ENCODE results near the gene EMC8. TPM values are rescaled to one million over a fixed set of nuclear protein-coding genes. Genes with fewer than 3 reads are reported as not detected.
"Not testable (repeated sequence)": the region's sequence is repeated elsewhere in the genome, so short reads cannot be mapped to it uniquely, and the experiment has no call there.

The EMC8 gene
- 25.5 and 26.6 TPM in 2 replicates for total RNA-seq

DNA sequence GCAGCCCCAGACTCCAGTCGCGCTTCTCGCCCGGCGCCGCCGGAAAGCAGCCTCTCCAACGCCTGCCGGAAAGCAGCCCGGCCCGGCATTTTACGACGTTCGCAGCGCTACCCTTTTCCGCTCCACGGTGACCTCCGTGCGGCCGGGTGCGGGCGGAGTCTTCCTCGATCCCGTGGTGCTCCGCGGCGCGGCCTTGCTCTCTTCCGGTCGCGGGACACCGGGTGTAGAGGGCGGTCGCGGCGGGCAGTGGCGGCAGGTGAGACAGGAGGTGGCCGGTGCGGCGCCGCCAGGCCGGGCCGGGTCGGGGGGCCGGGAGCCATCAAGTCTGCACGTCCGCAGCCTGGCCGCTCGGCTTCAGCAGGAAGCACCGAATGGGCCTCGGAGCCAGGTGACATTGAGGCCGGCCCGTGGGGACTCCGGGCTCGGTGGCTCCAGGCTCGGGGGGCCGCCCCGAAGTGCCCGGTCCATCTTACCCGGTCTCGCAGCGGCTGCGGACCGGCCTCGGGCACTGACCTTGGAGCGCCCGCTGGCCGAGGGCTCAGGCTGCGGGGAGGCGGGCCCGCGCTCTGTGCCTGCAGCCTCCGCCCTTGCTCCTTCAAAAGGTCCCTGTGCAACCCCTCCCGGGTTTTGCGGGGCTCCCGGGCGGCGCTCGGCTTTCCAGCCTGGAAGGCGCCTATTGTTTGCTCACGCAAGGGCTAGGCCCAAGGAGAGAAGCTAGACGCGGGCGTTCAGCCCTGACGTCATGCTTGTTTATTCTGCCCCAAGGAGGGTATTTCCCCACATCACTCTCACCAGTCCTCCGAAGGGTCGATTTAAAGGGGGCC, at the start of gene EMC8, which contains the start of gene COX4I1:
Gene EMC8, minus strand, starts transcription at position 48 of the 824 bp plus-strand sequence. CDS start 249 bp downstream, outside the sequence.
Gene COX4I1, plus strand, starts transcription at position 199 of the 824 bp plus-strand sequence. CDS start 1,511 bp downstream, outside the sequence.
- DNase-seq (ENCODE audit: low read depth): peak; percentile 78

DNA sequence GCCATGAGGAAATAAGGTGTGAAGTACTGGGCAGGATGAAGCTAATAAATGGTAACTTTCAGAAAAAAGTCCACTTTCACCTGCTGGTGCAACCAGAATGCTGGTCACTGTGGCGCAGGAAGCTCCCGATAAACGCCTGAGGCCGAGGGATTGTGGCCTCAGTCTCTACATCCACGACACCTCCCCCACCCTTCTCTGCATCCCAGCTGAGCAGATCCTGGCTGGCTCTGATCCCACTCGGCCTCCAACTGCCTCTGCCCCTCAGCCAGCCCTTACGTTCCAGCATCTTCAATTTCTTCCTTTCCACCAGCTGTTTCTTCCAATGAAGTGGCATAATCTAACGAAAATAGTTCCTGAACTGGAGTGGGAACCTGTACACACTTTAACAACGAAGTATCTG, 49.6 kb upstream of the EMC8 start:
- DNase-seq (ENCODE audit: low read depth): no peak

DNA sequence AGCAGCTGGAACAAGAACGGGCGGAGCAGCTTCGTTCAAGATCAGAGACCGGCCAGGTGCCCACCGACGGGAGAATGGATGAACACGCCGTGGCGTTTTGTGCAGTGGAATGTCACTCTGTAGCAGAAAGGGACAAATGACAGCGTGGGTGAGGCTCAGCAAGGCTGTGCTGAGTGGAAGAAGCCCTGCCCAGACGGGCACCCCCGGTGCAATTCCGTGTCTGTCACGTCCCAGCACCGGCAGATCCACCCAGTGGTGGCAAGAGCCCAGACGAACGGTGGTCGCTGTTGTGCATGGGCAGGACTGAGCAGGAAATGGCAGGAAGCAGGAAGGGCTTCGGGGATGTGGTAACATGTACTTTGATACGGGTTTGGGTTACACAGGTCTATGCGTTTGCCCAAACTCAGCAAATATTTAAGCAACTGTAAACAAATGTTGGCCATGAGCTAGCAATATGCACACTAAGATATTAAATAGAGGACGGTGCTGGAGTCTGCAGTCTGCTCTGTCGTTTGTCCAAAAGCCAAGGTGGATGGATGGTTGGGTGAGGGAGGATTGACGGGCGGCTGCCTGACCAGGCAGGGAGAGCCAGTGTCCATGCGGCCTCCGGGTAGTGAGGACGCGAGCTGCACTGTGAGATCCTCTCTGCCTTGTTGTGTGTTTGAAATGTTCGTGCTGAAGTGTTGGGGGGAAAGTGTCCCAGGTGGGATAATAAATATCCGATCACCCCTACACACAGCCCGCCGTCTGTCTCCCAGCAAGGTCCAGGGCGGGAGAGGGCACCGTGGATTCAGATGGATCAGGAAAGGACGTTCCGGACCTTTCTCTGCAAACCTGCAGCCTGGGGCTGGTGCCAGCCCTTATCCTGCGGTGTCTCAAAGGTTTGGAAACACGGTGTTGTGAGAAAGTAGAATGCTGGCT, 48.6 kb upstream of the EMC8 start:
- no peak for DNase-seq (ENCODE audit: low read depth)

DNA sequence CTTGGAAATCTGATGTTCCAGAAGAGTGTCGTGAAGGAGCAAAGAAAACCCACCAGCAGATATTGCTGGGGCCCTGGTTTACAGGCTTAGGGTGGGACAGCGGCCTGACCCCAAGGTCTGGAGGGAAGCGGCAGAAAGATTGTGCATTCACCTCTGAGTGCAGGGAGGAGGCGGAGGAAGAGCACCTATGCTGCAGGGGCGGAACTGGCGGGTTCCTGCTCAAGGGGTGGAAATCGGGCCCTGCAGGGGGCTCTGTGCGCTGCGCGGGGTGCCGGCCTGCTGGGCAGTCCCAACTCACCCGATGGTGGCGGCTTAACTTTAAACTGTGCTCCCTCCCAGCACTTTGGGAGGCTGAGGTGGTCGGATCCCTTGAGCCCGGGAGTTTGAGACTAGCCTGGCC, 47.7 kb upstream of the EMC8 start:
- no peak for DNase-seq (ENCODE audit: low read depth)

DNA sequence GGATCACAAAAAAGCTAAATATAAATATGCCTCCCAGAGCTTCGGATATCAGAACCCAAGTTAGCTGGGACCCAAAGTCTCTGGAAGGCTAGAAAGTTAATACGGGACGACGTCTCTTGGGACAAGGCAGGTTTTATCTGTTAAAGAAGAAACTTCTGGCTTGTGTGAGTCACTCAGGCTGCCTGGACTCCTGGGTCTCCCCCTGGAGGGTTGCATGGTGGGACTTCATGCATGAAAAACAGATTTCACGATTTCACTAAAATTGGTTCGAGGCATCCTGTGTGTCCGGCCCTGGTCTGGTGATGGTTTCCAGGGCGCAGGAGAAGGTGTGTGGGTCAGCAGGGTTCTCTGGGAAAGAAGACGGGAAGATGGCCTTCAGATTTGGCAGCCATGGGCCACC, 47.1 kb upstream of the EMC8 start:
- no peak for DNase-seq (ENCODE audit: low read depth)

DNA sequence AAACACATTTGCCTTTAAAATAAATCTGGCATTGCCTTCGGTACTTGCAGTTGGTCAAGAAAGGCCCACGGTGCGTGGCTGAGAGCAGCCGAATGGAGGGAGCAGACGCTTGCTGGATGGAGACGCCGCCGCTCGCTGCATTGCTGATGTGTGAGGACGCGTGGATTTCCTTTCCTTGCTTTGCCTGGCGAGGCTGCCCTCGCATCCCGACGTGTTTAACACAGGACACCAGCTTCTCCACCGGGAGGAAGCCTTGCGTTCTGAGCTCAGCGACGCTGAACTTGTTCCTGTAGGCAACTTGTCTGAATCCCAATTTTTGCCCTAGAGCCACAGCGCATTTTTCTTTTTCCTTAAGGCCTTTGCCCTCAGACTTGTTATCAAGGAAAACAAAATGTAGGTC, 45.9 kb upstream of the EMC8 start:
- no peak for DNase-seq (ENCODE audit: low read depth)

DNA sequence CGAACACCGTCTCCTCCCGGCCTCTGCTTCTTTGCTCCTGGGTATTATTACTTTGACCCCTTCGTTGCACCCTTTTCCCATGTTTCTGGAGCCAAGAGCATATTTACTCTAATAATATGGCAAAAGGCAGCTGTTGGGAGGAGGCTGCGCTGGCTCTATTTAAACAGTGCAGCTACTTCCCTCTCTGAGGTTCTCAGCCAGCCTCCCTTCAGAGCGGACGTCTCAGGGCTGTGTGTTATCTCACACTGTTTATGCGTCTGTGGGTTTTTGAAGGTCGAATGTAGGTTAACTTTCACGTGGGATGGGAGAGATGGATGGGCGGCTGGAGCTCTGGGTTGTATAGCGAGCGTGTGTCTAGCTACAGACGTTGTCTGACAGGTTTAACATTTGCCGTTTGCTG, 45.4 kb upstream of the EMC8 start:
- DNase-seq (ENCODE audit: low read depth): no peak

DNA sequence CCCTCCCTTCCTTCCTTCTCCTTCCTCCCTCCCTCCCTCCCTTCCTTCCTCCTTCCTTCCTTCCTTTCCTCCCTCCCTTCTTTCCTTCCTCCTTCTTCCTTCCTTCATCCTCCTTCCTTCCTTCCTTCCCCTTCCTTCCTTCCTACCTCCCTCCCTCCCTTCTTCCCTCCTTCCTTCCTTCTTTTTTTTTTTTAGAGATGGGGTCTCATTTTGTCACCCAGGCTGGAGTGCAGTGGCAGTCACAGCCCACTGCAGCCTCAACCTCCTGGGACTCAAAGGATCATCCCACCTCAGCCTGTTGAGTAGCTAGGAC, 44.8 kb upstream of the EMC8 start:
- no peak for DNase-seq (ENCODE audit: low read depth)

DNA sequence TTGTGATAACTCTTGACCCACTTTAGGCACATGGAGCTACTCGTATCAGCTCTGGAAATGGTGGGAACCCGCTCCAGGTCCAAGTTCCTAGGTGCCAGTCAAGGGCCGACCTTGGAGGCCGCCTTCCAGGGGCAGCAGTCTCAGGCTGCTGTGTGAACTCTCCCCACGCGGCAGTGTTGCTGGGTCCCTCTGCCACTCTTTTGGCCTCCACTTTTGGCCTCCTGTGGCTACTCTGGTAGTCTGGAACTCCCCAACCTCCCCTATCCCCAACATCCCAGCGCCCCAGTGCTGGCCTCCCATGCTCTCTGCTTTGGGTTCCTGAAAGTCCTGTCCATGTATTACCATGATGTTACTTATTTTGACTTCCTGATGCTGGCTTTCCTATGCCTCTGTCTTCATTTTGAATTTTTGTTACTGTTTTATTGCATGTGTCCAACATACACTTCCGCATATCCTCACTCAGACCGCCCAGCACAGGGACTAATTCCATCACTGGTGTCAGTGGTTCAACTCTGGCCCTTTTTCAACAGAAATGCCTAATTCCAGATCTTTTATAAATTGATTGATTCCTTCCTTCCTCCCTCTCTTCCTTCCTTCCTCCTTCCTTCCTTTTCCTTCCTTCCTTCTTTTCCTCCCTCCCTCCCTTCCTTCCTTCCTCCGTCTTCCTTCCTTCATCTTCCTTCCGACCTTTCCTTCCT, 44.3 kb upstream of the EMC8 start:
- no peak for DNase-seq (ENCODE audit: low read depth)

DNA sequence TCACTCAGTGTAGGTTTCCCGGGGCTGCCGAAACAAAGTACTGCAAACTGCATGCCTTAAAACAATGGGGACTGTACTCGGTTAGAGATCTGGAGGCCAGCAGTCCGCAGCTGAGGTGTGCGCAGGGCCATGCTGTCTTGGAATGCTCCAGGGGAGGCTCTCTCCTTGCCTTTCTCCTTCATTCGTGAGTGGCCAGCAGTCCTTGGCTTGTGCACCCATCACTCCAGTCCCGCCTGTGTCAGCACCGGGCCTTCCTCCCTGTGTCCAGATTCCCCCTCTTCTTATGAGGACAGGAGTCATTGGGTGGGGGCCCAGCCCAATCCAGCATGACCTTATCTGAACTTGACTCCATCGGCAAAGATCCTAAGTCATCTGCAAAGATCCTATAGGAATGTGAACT, 43.5 kb upstream of the EMC8 start:
- no peak for DNase-seq (ENCODE audit: low read depth)

DNA sequence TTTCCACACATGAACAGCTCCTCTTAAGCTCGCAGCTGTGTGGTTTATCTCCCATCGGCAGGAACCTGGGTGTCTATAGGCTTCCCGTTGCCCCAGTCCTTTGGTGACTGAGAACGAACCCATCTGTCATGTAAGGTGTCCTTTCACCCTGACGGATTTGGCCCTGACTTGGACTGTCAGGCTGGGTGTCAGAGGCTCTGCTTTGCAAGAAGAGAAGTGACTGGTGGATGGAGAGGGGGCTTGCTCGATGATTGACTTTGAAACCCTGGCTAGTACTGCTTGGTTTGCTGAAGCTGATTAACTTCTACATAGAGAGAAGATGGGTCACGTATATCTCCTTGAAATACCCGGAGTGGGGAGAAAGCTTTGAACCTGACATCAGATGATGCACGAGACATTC, 43.1 kb upstream of the EMC8 start:
- no peak for DNase-seq (ENCODE audit: low read depth)

DNA sequence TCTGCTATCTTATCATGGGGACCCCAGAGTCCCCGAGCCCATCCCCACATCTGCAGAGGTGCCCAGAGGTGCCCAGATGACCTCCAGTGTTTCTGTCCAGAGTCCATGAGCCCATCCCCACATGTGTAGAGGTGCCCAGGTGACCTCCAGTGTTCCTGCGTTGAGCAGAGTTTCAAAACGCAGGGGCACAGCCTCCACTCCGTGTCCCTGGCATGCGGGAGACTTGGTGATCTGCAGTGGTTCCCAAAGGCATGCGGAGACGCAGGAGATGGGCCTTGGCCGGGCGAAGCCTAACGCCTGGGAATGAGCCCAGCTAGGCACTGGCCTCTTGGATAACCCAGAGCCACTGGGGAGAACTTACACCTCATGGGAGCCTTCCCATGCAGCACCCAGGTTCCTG, 41.5 kb upstream of the EMC8 start:
- no peak for DNase-seq (ENCODE audit: low read depth)

DNA sequence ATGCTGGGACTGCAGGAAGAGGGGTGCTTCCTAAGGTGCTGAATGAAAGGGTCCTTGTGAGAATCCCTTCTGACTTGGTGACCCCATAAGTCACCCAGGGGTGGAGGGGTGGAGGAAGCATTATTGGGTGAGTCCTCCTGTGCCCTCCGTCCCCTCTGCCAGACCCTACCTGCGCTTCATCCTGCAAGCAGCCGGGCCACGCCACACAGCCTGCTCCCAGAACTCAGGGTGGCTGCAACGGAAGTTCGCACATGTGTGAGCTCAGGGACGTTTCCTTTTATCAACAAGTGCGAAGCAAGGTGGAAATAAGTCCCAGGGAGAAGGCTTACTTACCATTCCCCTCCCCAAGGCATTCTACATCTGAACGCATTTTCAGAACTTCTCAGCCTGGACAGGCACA, 41.1 kb upstream of the EMC8 start:
- no peak for DNase-seq (ENCODE audit: low read depth)

DNA sequence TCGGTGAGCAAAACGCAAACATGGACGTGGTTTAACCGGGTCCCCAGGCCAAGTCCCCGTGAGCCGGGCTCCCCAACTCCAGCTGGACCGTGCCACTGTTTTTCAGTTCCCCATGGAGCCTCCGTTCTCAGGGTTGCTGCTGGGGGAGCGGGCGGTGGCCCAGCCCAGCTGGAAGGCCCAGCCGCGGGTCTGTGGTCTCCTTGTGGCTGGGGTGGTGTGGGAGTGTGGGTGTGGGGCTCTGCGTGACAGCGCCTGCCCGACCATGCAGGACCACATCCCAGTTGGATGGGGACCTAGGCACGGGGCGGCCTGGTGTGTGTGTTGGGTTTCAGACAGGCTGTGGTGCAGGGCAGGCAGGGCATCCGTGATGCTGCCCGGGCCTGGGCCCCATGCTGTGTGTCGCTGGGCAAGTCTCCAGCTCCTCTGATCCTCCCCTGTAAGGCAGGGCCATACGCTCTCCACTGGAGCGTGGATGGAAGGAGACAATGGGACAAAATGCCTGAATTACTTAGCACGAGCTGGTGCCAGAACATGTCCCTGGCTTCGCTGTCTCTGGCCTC, 40.4 kb upstream of the EMC8 start:
- DNase-seq (ENCODE audit: low read depth): no peak

DNA sequence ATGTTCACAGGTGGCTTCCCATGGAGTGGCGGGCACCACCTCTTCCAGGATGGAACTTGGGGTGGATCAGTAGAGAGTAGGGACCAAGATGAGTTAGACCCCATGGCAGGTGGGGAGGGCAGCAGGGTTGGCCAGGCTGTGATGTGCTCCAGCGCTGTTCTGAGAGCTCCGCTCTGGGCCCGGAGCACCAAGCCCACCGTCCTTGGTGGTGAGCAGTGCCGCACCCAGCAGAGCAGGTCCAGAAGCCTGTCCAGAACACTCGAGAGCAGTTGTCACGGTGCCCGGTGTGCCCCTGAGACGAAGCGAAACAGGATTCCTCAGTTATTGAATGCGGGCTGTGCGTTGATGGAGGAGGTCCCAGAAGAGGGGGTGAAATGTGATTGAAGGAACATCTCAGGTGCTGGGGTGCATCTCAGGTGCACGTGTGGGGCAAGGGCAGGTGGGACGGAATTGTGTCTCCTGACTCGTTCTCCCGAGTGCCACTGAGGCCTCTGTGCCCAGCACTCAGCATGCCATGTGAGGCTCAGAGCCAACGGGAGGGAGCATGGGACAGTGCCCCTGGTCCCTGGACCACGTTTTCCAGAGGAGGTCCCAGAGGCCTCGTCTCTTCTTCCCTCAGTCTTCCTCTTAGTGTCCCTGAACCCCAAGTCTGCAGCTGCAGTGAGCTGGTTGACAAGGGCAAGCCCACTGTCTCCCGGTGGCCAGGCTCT, 39.7 kb upstream of the EMC8 start:
- DNase-seq (ENCODE audit: low read depth): no peak

DNA sequence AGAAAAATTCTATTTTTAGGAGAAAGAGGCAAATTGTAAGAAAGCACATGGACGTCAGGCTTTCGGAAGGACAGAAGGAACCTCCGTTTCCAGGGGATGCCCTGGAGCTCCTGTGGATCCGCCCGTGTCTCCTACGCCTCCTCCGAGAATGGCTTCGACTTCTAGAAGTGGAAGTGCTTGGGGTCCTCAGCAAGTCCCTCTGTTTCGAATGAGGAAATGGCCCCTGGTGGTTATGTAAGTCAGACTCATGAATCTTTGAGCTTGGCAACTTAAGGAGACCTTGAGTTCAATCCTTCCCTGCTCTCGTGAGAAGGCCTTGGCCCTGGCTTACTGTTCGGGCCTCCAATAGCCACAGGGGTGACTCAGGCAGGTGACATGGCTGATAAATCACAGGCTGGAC, 39.0 kb upstream of the EMC8 start:
- DNase-seq (ENCODE audit: low read depth): no peak

DNA sequence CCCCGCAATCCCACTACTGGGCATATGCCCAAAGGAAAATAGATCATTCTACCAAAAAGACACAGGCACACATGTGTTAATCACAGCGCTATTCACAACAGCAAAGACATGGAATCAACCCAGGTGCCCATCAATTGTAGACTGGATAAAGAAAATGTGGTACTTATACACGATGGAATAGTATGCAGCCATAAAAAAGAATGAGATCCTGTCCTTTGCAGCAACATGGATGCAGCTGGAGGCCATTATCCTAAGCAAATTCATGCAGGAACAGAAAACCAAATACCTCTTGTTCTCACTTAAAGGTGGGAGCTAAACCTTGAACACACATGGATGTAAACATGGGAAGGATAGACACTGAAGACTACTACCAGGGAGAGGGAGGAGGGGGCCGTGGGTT, 38.3 kb upstream of the EMC8 start:
- not testable (repeated sequence) for DNase-seq (ENCODE audit: low read depth)

DNA sequence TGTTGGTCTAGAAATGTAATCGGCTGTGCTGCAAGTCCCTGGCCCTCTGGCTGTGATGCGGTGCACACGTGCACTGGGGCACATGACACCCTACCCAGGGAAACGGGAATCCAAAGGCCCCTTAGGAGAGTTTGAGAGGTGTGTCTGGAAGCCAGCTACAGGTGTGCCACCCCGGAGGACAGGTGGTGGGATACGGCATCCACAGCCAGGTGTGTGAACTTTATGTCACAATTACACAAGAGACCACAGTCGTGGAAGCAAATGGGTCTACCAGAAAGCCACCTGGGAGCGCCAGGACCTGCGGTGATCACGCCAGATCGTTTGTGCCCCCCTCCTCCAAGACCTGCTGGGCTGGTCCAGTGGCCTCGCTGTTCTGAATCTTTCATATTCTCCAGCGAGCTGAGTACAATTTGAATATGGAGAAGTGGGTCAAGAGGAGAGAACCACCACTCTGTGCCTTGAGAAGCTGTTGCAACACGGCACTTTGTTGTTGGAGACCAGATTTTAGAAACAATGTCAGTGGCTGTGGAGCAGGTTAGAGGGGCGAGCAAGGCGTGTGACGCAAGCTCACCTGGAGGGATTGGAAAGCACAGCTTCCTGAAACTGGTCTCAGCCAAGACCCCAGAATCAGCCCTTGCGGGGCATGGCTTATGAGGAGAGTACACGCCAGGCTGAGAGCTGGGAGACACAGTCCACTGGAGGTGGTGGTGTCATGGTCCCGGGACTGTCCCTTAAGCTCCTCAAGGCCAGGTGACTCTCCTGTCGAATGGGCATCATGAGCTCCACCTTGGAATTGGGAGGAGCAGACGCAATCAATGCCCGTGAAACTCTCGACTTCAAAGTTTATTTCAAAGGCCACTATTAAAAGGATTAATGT, 37.6 kb upstream of the EMC8 start:
- no peak for DNase-seq (ENCODE audit: low read depth)

DNA sequence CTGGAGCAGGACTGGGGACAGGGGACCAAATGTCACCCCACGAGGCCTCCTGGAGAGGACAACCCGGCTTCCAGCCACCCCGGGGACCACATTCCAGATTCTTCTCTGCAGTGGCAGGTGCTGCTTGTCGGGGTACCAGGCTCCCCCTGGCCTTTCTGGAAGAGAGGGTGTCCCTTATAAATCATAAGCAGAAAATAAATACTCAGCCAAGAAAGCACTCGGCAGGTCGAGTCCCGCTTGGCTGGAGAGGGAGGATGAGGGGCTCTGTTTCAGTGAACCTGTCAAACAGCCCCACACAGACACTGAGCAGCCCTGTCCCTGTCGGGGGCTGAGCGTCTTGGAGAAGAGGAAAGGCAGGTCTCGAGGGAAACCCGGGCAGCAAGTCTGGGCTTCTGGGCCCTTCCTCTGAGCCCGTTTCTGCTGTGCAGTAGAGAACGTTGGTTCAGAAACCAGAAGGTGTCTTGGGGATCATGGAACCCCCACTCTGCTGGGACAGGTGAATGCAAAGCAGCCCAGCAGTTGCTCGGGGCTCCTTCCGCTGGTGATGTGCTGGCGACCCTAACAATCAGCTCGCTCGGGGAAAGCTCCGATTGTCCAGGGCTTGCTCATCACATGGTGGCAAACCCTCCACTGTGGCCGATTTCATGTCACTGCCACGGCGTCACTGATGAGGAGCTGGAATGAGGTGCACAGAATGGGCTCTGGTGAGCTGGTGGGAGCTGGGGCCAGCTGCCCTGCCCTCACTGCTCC, 36.8 kb upstream of the EMC8 start:
- DNase-seq (ENCODE audit: low read depth): no peak
